ENCODE data around the gene GRID1. TPM values are rescaled to one million over a fixed set of nuclear protein-coding genes. Genes with fewer than 3 reads are reported as not detected.
"Not testable (repeated sequence)": the region's sequence is repeated elsewhere in the genome, so short reads cannot be mapped to it uniquely, and the experiment has no call there.

The GRID1 gene
- total RNA-seq, 1 donor from 2014 or later = 0.12 TPM

- DNase-seq (ENCODE audit: extremely low read depth, low read depth, low spot score) = no peak
Observed at GRCh38 chr10:86392723-86393094, 26.1 kb upstream of the GRID1 start.

DNA sequence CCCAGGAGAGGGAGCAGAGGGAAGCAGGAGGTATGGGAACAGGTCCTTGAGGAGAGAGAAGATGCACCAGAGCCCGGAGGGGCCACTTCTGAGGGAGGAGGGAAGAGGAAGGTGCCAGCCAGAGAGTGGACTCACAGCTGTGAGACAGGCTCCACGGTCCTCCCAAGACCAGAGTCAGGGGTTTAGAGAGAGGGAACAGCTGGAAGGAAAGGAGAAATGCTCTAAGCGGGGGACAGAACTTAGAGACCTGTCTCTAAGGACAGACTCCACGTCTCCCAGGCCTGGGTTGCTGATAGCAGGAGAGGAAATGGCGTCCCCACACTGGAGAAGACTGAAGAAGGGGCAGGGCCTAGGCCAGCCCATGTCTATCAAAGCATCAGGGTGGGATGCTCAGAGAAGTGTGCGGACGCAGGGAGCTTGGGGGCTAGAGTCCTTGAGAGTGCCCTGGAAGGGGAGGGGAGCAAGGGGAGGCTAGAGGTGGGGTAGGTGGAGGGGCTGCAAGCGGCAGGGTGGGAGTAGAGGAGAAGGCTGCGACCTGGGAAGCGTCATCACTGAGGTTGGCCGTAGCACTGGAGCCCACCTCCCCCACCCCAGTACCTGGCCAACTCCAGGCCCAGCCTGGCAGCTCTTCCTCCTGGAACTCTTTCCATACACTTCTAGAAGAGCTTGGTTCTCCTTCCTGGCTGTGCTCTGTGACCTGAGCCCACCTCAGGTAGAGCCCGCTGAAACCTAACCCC lies 25.6 kb upstream of the GRID1 start:
- no peak for DNase-seq (ENCODE audit: extremely low read depth, low read depth, low spot score)

DNA sequence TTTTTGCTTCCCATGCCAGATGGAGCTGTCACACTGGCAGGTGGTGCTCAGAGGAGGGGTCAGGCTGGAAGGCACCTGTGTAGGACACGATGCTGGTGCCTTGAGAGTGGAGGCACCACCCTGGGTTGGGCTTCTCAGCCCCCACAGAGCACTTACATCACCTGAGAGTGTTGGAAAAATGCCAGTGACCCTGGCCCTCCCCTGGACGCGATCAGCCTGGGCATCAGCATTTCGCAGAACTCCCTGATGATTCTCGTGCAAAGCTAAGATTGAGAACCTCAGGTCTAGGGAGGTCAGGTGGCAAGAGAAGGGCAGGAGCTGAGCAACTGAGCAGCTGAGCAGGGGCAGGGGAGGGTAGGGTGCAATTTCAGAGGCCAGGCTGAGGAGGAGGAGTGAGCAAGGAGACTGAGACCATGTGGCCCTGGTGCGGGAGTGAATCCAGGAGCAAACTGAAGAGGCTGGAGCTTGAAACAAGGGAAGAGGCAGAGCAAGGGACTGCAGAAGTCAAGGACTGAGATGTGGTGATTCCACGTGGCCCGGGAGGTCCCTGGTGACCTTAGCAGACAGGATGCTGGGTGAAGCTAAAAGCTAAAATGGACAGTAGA lies 24.7 kb upstream of the GRID1 start:
- no peak for DNase-seq (ENCODE audit: extremely low read depth, low read depth, low spot score)

GRCh38 chr10:86390337-86391120 lies 23.9 kb upstream of the GRID1 start:
- DNase-seq (ENCODE audit: extremely low read depth, low read depth, low spot score) = no peak

- DNase-seq (ENCODE audit: extremely low read depth, low read depth, low spot score) = no peak
Observed at GRCh38 chr10:86389441-86390193, 23.0 kb upstream of the GRID1 start.

DNA sequence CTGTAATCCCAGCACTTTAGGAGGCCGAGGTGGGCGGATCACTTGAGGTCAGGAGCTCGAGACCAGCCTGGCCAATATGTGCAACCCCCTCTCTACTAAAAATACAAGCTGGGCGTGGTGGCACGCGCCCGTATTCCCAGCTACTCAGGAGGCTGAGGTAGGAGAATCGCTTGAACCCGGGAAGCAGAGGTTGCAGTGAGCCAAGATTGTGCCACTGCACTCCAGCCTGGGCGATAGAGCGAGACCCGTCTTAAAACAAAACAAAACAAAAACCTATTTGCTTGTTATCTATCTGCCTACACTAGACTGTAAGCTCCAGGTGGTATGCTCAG lies 22.5 kb upstream of the GRID1 start:
- not testable (repeated sequence) for DNase-seq (ENCODE audit: extremely low read depth, low read depth, low spot score)

- no peak for DNase-seq (ENCODE audit: extremely low read depth, low read depth, low spot score)
Observed at GRCh38 chr10:86388119-86388704, 21.6 kb upstream of the GRID1 start.

- no peak for DNase-seq (ENCODE audit: extremely low read depth, low read depth, low spot score)
Observed at GRCh38 chr10:86387178-86387794, 20.7 kb upstream of the GRID1 start.

DNA sequence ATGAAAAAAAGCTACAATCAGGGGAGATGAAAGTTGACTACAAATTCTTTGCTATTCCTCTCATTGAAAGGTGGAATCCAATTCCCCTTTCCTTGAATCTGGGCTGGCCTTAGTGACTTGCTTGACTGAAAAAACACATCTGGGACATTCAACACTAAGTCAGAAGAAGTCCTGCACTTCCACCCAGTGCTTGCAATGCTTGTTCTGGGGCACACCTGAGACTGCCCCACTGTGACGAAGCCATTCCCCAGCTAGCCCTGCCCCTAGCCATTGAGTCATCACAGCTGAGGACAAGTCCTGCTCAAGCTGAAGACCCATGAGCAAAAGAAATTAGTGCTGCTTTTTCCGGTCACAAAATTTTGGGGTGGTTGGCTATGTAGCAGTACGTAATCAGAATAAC lies 19.2 kb upstream of the GRID1 start:
- DNase-seq (ENCODE audit: extremely low read depth, low read depth, low spot score) = no peak

GRCh38 chr10:86377797-86378146 lies 11.2 kb upstream of the GRID1 start:
- no peak for DNase-seq (ENCODE audit: extremely low read depth, low read depth, low spot score)

DNA sequence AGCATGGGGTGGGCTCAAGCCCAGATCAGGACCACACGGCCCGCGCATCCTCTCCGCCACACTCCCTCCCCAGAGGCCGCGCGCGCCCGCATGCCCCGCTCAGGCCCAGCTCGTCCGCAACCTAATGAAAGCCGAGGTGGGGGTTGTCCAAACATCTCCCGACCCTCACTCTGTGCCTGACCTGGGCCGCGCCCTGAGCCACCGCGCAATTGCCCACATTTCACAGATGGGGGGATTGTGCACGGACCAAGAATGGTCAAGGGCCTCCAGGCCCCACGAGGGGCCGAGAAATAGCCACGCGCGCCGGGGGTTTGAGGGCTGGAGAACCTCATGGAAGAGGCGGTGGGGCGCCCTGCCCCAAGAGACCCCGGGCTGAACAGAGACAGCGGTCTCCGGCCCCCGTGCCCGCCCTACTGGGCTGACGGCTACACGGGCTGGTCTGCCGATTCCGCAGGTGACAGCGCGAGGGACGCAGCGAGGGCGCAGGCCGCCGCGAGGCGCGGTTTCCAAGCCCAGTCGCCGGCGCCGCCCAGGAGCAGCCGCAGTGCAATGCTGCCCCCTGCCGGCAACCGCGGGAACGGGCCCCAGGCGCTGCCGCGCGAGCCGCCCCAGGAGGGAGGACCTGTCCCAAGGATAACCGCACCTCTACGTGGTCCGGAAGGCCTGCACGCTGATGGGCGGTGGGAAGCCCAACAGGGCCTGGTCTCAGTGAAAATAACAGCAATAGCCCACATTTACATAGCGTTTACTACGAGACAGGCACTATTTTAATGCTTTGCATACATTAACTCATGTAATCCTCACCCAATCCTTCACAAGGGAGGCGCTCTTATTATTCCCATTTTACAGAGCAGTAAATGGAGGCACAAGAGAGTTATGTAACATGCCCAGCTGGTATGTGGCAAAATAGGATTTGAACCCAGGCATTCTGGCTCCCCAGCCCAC lies 10.5 kb upstream of the GRID1 start:
- DNase-seq (ENCODE audit: extremely low read depth, low read depth, low spot score) = no peak

DNA sequence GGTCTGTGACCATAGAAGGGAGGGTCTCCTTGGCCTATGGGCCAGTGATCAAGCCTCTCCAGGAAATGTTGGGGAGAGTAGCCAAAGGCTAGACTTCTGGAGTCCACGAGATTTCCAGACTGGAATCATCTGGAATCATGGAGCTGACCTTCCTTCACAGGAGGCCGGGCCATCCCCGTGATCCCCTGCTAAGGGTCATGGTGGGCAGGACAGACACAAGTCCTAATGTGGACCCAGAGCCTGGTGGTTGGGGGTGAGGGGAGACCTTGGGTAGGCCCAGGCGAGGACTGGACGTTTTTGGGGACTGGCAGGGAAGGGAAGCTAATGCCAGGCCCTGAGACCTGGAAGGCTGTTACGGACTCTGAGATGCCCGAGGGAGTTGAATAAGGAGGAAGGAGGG lies 9.8 kb upstream of the GRID1 start:
- no peak for DNase-seq (ENCODE audit: extremely low read depth, low read depth, low spot score)

DNA sequence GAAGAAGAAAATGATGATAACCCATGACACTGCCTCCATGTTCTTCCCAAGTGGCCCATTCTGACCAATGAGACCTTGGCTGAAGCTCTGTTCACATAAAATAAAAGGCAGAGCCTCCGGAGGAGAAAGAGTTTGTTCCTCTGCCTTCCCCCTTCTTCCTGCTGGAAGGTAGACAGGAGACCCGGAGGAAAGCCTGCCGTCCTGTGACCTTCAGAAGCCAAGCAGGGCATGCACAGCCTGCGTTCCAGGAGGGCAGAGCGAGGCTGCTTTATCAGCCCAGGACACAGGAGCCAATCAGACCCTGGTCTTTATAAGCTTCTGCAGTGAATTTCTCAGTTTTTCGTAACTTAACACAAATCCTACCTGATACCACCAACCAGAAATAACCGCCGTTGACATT lies 8.6 kb upstream of the GRID1 start:
- DNase-seq (ENCODE audit: extremely low read depth, low read depth, low spot score) = no peak

GRCh38 chr10:86374664-86375063 lies 8.1 kb upstream of the GRID1 start:
- DNase-seq (ENCODE audit: extremely low read depth, low read depth, low spot score) = no peak

GRCh38 chr10:86373828-86374227 lies 7.2 kb upstream of the GRID1 start:
- no peak for DNase-seq (ENCODE audit: extremely low read depth, low read depth, low spot score)

DNA sequence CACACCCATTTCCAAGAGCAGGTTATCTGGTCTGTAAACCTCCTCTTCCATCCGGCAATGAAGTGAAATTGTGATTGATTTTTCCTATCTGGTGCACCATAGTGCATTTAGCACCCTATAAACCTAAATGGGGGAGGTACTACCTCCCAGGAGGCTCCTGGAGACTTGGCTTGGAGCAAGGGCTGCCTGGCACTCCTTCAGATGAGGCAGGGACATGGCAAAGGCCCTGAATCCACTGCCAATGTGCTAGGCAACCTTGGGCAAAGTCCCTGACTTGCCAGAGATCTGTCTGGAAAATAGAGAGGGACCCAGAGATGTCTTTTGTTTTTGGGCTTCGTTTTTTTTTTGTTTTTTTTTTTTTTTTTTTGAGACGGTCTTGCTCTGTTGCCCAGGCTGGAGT lies 6.7 kb upstream of the GRID1 start:
- no peak for DNase-seq (ENCODE audit: extremely low read depth, low read depth, low spot score)

DNA sequence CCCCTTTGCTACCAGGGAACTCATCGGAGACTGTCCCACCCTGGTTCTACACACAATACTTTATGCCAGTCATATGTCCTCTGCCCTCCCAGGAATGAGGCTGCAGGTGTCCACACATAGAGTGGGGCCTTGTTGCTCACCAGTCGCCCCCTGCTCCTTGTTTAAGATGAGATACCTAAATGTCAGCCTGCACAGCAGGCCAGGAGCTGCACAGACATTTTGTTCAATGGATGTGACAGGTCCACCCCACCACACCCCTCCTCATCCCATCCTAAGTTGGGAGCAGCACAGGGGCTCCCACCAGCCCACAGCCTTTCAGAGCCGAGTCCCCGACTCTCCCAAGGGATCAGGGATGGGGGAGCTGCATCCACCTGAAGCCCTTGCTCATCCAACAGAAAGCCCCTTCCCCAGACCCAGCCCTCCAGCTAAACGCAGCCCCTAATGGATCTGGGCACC lies 6.2 kb upstream of the GRID1 start:
- no peak for DNase-seq (ENCODE audit: extremely low read depth, low read depth, low spot score)

DNA sequence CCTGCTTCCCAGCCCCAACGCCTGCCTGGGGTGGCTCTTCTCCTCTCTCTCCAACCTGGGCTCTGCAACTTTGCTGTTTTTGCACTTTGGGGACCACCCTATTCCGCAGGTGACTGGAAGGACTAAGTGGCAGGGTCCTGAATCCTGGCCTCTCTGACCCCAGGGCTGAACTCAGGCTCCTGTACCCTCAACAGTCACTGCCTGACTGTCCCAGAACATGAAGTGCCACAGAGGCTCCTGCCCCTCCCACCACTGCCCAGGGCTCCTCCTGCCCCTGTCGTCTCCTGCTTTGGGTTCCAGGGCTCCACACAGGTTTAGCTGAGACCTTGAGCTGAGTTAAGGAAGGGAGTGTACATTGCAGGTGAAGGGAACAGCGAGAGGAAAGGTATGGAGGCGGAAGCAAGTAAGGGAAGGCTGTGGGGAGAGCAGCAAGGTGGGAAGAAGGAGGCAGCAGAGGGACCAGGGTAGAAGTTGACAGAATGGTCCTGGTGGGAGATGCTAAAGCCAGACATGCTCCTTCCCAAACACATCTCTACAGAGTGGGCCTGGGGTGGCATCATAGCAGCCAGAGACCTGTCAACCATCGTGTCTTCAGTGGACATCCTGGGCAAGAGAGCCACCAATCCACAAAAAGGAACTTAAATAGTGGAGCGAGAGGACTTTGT lies 5.7 kb upstream of the GRID1 start:
- no peak for DNase-seq (ENCODE audit: extremely low read depth, low read depth, low spot score)

DNA sequence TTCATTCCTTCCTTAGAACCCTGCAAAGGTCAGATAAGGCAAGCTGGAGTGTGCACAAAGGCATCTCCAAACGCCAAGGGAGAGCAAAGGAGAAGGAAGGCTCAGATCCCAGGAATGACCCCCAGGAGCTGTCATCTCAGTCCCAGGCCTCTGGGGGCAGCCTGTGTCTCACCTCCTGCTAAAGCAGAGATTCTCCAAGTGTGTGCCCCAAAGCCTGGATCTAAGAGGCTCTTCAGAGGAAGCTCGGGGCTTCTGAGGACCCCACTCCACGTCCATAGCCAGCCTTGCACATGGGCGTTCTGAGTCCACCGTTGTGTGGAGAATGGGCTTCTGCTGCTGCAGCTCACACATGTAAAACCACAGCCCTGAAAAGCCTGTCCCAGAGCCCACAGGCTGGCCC lies 5.1 kb upstream of the GRID1 start:
- no peak for DNase-seq (ENCODE audit: extremely low read depth, low read depth, low spot score)

Measured in glomerular endothelial cell (primary cell).